MCF 10A (cell line): ENCODE measurements around the gene PER1. TPM values are rescaled to one million over a fixed set of nuclear protein-coding genes. Genes with fewer than 3 reads are reported as not detected.

ENCODE experiments used
- BruUV-seq: library from RNA; stranded (reverse); fragments of 400-500 nt; replicated peaks from 2 replicates; lab custom pipeline; 2021; lab: Mats Ljungman, UMichigan
- CTCF ChIA-PET: fragments of 300-600 bp; sonication (Branson Sonifier 250); formaldehyde crosslinking; extraction: SDS; loops from one replicate; lab custom pipeline; 2021; ENCODE audit warnings: antibody characterized with exemption, inconsistent platforms; lab: Yijun Ruan, JAX
- POLR2A ChIA-PET: fragments of 300-600, 350-650 bp; sonication (Branson Sonifier 250); formaldehyde crosslinking; extraction: SDS; loops from one replicate; lab custom pipeline; 2020; ENCODE audit warnings: antibody characterized with exemption, inconsistent platforms; lab: Yijun Ruan, JAX
- DNase-seq: peaks from one replicate; pipeline ENCODE4 v3.0.0-alpha.2; 2018; ENCODE audit not compliant: unreplicated experiment
- H3K27ac Mint-ChIP-seq: one replicate; pipeline ENCODE4 v1.8.0; 2022; ENCODE audit warnings: mild to moderate bottlenecking, low read depth, mixed read lengths; ENCODE audit not compliant: unreplicated experiment
- H3K27me3 Mint-ChIP-seq: one replicate; pipeline ENCODE4 v1.8.0; 2022; ENCODE audit warnings: mixed read lengths; ENCODE audit not compliant: insufficient read depth, unreplicated experiment
- H3K36me3 Mint-ChIP-seq: one replicate; pipeline ENCODE4 v1.8.0; 2022; ENCODE audit warnings: mild to moderate bottlenecking, moderate library complexity, mixed read lengths; ENCODE audit not compliant: insufficient read depth, unreplicated experiment
- H3K4me1 Mint-ChIP-seq: one replicate; pipeline ENCODE4 v1.8.0; 2022; ENCODE audit warnings: mixed read lengths; ENCODE audit not compliant: insufficient read depth, unreplicated experiment
- H3K4me3 Mint-ChIP-seq: one replicate; pipeline ENCODE4 v1.8.0; 2022; ENCODE audit warnings: mild to moderate bottlenecking, moderate library complexity, mixed read lengths; ENCODE audit not compliant: unreplicated experiment
- H3K9me3 Mint-ChIP-seq: one replicate; pipeline ENCODE4 v1.8.0; 2022; ENCODE audit warnings: mixed read lengths; ENCODE audit not compliant: unreplicated experiment
- intact Hi-C: fragments of 100-400 bp; cut with micrococcal nuclease; formaldehyde crosslinking; loops from 2 replicates; pipeline ENCODE4 v1.14.1; 2022
- total RNA-seq: library from RNA; stranded (reverse); gene quantifications from 2 replicates; pipeline ENCODE4 v1.2.3, GENCODE V29; 2022
- TF ChIP-seq, protein P1 (sequence below): fragments of 200-600 bp; IDR thresholded peaks from one replicate; pipeline ENCODE4 v1.8.0; 2022; ENCODE audit warnings: antibody characterized with exemption, mild to moderate bottlenecking; ENCODE audit not compliant: unreplicated experiment

The PER1 gene
- total RNA-seq, 1 experiment from 2014 or later: 190 TPM

GRCh38 chr17:8145811-8146210 lies 6.4 kb downstream of the PER1 start:
- no peaks in the 10 kb centered on the region for H3K27me3 Mint-ChIP-seq
- TF ChIP-seq, protein P1, sequence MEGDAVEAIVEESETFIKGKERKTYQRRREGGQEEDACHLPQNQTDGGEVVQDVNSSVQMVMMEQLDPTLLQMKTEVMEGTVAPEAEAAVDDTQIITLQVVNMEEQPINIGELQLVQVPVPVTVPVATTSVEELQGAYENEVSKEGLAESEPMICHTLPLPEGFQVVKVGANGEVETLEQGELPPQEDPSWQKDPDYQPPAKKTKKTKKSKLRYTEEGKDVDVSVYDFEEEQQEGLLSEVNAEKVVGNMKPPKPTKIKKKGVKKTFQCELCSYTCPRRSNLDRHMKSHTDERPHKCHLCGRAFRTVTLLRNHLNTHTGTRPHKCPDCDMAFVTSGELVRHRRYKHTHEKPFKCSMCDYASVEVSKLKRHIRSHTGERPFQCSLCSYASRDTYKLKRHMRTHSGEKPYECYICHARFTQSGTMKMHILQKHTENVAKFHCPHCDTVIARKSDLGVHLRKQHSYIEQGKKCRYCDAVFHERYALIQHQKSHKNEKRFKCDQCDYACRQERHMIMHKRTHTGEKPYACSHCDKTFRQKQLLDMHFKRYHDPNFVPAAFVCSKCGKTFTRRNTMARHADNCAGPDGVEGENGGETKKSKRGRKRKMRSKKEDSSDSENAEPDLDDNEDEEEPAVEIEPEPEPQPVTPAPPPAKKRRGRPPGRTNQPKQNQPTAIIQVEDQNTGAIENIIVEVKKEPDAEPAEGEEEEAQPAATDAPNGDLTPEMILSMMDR: no peak
- peak overlapping the region; percentile 44 for H3K4me3 Mint-ChIP-seq
- DNase-seq: no peak
- ChIA-PET POLR2A (interaction anchor here (1.3 to 19.5 kb wide), 3 partner anchors 8 to 26 kb away, joined by 3 to 429 read pairs (median 429); partner anchors contain the start of gene PER1), CTCF (interaction anchor here (0.5 to 1.7 kb wide), 2 partner anchors 13 to 85 kb away, joined by 3 to 6 read pairs; no protein-coding TSS in a partner anchor)
- no TSS peak for BruUV-seq
- H3K27ac Mint-ChIP-seq: no peak overlapping the region
- H3K4me1 Mint-ChIP-seq: peaks cover 29% of the 10 kb centered on the region
- no peaks in the 10 kb centered on the region for H3K9me3 Mint-ChIP-seq
- intact Hi-C loops: no loop called here
- no peaks in the 10 kb centered on the region for H3K36me3 Mint-ChIP-seq

DNA sequence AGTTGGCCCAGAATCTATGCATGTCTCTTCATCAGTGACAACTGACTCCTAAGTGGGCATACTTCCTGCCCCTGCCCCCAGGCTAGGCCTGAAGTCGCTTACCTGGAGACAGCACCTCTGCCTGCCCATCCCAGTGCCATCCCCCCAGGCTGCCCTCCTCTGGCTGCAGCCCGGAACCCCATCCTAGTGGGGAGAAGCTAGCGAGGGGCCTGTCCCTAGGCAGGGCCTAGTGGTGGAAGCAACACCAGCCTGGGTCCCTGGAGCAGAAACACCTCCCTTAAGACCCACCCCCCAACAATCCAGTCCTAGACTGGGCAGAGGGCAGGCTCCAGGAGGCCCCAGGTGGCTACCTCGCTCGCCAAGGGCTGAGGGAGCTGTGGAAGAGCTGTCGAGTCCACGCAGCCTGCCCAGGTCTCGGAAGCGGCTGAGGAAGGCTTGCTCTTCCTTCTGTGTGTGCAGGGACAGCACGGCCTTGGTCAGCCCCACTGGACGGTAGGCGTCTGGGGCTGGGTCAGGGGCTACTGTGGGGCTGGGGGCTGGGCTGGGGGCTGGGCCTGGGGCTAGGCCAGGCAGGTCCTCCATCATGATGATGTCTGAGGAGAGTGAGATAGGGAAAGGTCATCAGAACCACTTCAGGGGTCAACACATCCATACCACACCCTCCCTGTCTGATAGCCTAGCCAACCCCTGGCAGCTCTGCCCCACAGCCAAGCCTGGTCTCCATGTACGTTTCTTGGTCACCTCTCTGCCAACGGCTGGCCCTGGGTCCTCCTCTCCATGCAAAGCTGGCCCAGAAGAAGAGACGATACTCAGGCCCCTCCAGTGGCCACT lies 7.6 kb downstream of the PER1 start:
- no peaks in the 10 kb centered on the region for H3K36me3 Mint-ChIP-seq
- BruUV-seq: no TSS peak
- ChIA-PET POLR2A (interaction anchor here (0.7 to 19.5 kb wide), 4 partner anchors 9 to 24 kb away, joined by 3 to 429 read pairs (median 4); partner anchors contain the start of genes PER1 and VAMP2), CTCF (interaction anchor here (1.7 kb wide), 1 partner anchor 14 kb away, joined by 6 read pairs; no protein-coding TSS in a partner anchor)
- intact Hi-C loops: no loop called here
- no peak overlapping the region for H3K4me3 Mint-ChIP-seq
- peak overlapping the region; percentile 35 for H3K27ac Mint-ChIP-seq
- TF ChIP-seq, protein P1: no peak
- no peak for DNase-seq
- H3K27me3 Mint-ChIP-seq: no peaks in the 10 kb centered on the region
- peaks cover 17% of the 10 kb centered on the region for H3K4me1 Mint-ChIP-seq
- no peaks in the 10 kb centered on the region for H3K9me3 Mint-ChIP-seq

- CTCF ChIA-PET: no interaction called here
- no TSS peak for BruUV-seq
- H3K4me3 Mint-ChIP-seq: no peak overlapping the region
These were observed 8.4 kb downstream of the PER1 start for GRCh38 chr17:8143581-8144400.

More at GRCh38 chr17:8143581-8144400, 8.4 kb downstream of the PER1 start:
- Mint-ChIP-seq H3K27me3 (no peaks in the 10 kb centered on the region), H3K9me3 (no peaks in the 10 kb centered on the region), H3K27ac (peak overlapping the region; percentile 35), H3K4me1 (peaks cover 17% of the 10 kb centered on the region), H3K36me3 (no peaks in the 10 kb centered on the region)
- DNase-seq: no peak
- POLR2A ChIA-PET: interaction anchor here (1.0 to 19.5 kb wide), 2 partner anchors 10 to 21 kb away, joined by 4 to 429 read pairs; partner anchors contain the start of gene PER1
- intact Hi-C loops: no loop called here
- TF ChIP-seq, protein P1: no peak
